ENCODE measurements around the gene AMY2A. TPM values are rescaled to one million over a fixed set of nuclear protein-coding genes. Genes with fewer than 3 reads are reported as not detected.
"Not testable (repeated sequence)": the region's sequence is repeated elsewhere in the genome, so short reads cannot be mapped to it uniquely, and the experiment has no call there.

The AMY2A gene
- total and polyA plus RNA-seq, 8 donors: 1,297 to 10,733 (median 4,622) TPM

GRCh38 chr1:103655460-103655859, 38.2 kb downstream of the AMY2A start, which contains the start of gene AMY1A:
AMY1A (plus strand) TSS chr1:103655760; CDS start chr1:103656331, 571 bp downstream.
- FAIRE-seq; intact Hi-C loops (cut with DNase I); DNase-seq; H3K9me3 ChIP-seq; H3K36me3 ChIP-seq; ATAC-seq; H3K27ac ChIP-seq; H3K4me1 ChIP-seq; H3K4me3 ChIP-seq; H3K27me3 ChIP-seq: not testable (repeated sequence)
- WGBS, 2 donors: no CpG with 5 or more reads among the region's 5 CpGs

Other genes starting within 250 kb of the AMY2A start
- gene RNPC3, start 91.7 kb upstream of the AMY2A start, total RNA-seq: 10 to 100 TPM in 5 of 6 donors, 1 to 10 TPM in 1; 8.9 to 28.7 (median 21.1) TPM
- gene RNPC3, start 91.7 kb upstream of the AMY2A start, polyA plus RNA-seq: 10 to 100 TPM; 11.5 to 31.8 TPM
- 1,000 to 10,000 TPM in 3 of 6 donors, 100 to 1,000 TPM in 3; 343 to 2,598 (median 964) TPM for gene AMY2B, start 45.8 kb upstream of the AMY2A start, total RNA-seq
- gene AMY2B, start 45.8 kb upstream of the AMY2A start, polyA plus RNA-seq: 100 to 1,000 TPM; 318 to 597 TPM
- 1 to 10 TPM in 2 of 6 donors, under 1 TPM in 4; 0.38 to 1.7 (median 0.66) TPM for gene AMY1A, start 38.3 kb downstream of the AMY2A start, total RNA-seq
- not detected for gene AMY1A, start 38.3 kb downstream of the AMY2A start, polyA plus RNA-seq
- 1 to 10 TPM in 2 of 6 donors, under 1 TPM in 4; 0.32 to 1.6 (median 0.97) TPM for gene AMY1B, start 78.8 kb downstream of the AMY2A start, total RNA-seq
- 1 to 10 TPM in 1 of 2 donors, under 1 TPM in 1; 0.46 to 1.3 TPM for gene AMY1B, start 78.8 kb downstream of the AMY2A start, polyA plus RNA-seq
- gene AMY1C, start 132.5 kb downstream of the AMY2A start, total RNA-seq: under 1 TPM in 3 of 6 donors, not detected in 3; 0.12 to 0.43 (median 0.16) TPM
- gene AMY1C, start 132.5 kb downstream of the AMY2A start, polyA plus RNA-seq: not detected

Data from pancreas (tissue), 10 donors.